ENCODE results near the gene NANOS1.

The NANOS1 gene

GRCh38 chr10:119061926-119062325 is 32.4 kb downstream of the NANOS1 start:
- DNase-seq, result no peak

DNA sequence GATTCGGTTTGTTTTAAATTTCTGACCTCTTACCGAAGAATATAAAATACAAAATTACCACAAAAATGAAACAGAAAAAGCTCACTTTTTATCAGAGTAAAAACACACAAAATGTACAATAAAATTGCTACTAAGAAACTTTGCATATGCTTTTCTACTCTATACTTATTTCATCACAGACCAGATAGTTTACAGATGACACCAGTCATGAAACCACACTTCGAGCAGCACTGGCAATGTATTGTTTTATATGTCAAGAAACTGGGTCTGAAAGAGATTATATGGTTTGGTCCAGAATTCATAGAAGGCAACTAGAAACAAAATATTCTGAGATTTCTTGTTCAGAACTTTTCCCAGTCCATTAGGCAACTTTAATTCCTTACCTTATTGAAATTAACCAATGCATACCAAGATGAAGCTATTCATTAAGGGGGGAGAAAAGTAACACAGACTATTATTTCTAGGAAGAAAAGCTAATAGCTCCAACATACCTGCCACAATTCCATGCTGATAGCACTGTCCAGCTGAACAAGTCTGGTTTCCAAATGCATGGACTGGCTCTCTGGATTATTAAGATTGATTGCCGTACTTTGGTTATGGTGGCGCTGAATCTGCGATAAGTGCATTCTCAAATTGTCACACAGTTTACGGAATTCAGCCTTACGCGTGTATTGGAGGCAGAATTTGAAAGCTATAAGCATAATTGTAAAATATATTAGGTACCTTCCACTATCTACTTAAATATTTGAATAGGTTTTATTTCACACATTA is 41.1 kb downstream of the NANOS1 start:
- DNase-seq, result no peak

DNA sequence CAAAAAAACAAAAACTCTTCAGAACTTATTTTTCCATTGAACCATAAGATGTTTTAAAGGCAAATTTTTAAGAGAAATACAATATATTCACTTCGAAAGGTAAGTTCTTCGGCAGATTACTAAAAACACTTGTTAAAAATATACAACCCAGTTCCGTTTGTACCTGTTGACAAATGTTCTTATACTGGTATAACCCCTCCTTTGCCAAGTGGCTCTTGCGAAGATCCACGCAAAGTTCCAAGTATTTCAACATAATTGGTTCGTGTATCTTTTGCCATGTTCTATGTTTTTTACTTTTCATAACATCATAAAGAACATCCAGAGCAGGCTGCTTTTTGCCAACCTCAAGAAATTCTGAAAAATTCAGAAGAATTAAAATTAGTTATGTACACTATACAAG is 44.1 kb downstream of the NANOS1 start:
- no peak for DNase-seq

GRCh38 chr10:119078422-119079179 is 49.1 kb downstream of the NANOS1 start:
- no peak for DNase-seq

GRCh38 chr10:119079599-119080520 is 50.3 kb downstream of the NANOS1 start:
- no peak for DNase-seq

DNA sequence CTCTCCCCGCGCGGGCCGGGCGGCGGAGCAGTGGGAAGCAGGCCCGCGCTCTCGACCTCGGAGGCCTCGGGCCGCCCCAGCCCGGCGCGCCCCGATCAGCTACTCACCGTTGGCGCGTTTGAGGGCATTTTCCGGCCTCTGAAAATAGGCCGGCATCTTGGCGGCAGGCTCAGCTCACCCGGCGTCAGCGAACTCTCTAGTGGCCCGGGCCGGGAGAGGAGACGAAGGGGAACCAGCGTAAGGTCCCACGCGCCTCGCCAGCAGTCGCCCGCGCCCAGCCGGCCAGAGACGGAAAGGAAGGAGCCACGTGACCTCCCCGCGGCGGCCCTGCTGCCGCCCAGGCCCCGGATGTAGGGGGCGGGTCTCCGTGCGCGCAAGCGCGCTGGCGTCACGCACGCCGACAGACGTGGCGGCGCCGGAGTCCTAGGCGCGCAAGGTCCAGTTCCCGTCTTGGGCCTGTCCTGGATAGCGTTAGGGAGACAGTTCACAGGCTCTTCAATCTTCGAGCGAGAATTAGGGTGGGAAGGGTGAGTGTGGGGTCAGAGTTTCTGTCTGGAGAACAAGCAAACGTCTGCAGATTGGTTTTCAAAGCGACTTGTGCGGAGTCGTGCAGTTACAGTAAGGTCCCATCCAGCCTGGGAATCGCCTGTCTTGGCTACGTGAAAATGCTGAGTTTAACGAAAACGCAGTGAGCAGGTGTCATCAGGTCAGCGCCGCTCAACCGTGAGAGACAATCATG is 51.2 kb downstream of the NANOS1 start, which contains the start of gene EIF3A:
EIF3A (minus strand) TSS at position 297 of the 739 bp plus-strand sequence; CDS start at position 156, 141 bp downstream.
- peak; percentile 35 for DNase-seq

Data from NCI-H1694 treated with DMSO at 0.1 percent for 48 hours (cell line).